PC-3 (cell line): ENCODE data around the gene APOA1. TPM values are rescaled to one million over a fixed set of nuclear protein-coding genes. Genes with fewer than 3 reads are reported as not detected.

Source experiments
- ATAC-seq: fragments of 200-7000 bp; cut with Tn5 transposase; 2 replicates; pipeline ENCODE4 v1.9.1; 2020; ENCODE audit warnings: mild to moderate bottlenecking, moderate library complexity
- BruUV-seq: library from RNA; stranded (reverse); fragments of 400-500 nt; replicated peaks from 2 replicates; lab custom pipeline; 2021; lab: Mats Ljungman, UMichigan
- CTCF ChIA-PET: fragments of 300-600 bp; sonication (Branson Sonifier 250); formaldehyde crosslinking; loops from one replicate; lab custom pipeline; 2022; ENCODE audit warnings: antibody characterized with exemption; lab: Charles Lee
- POLR2A ChIA-PET: fragments of 300-600 bp; sonication (Branson Sonifier 250); formaldehyde crosslinking; loops from one replicate; lab custom pipeline; 2022; ENCODE audit warnings: antibody characterized with exemption; ENCODE audit not compliant: unreplicated experiment; lab: Charles Lee
- DNase-seq: peaks from one replicate; pipeline ENCODE4 v3.0.0-alpha.2; 2015
- H2AFZ ChIP-seq: fragments of 300-600 bp; sonication (generic); 2 replicates; pipeline ENCODE4 v1.6.0; 2016; ENCODE audit warnings: antibody characterized with exemption, low read length
- H3F3A ChIP-seq: fragments of 300-600 bp; sonication (generic); one replicate; pipeline ENCODE4 v1.6.0; 2017; ENCODE audit warnings: antibody characterized with exemption, low read length, control low read depth, mild to moderate bottlenecking; ENCODE audit not compliant: unreplicated experiment
- H3K27ac ChIP-seq: fragments of 300-600 bp; sonication (generic); 2 replicates; pipeline ENCODE4 v1.5.1; 2016; ENCODE audit warnings: mild to moderate bottlenecking, low read length
- H3K27me3 ChIP-seq: fragments of 300-600 bp; sonication (generic); 2 replicates; pipeline ENCODE4 v1.6.1; 2016; ENCODE audit warnings: low read length, mixed read lengths
- H3K36me3 ChIP-seq: fragments of 300-600 bp; sonication (generic); 2 replicates; pipeline ENCODE4 v1.6.1; 2016; ENCODE audit warnings: low read depth, mixed run types, low read length, mixed read lengths
- H3K4me1 ChIP-seq: fragments of 300-600 bp; sonication (generic); 2 replicates; pipeline ENCODE4 v1.5.1; 2016; ENCODE audit warnings: low read length; ENCODE audit not compliant: insufficient read depth
- H3K4me2 ChIP-seq: fragments of 300-600 bp; sonication (generic); 2 replicates; pipeline ENCODE4 v1.6.0; 2016; ENCODE audit warnings: low read length
- H3K4me3 ChIP-seq: fragments of 300-600 bp; sonication (generic); 2 replicates; pipeline ENCODE4 v1.5.1; 2016; ENCODE audit warnings: mild to moderate bottlenecking, low read length, mixed read lengths
- H3K79me2 ChIP-seq: fragments of 300-600 bp; sonication (generic); 2 replicates; pipeline ENCODE4 v1.6.1; 2017; ENCODE audit warnings: low read length, mixed read lengths
- H3K9ac ChIP-seq: fragments of 300-600 bp; sonication (generic); 2 replicates; pipeline ENCODE4 v1.6.0; 2016; ENCODE audit warnings: mild to moderate bottlenecking, low read length
- H3K9me2 ChIP-seq: fragments of 300-600 bp; sonication (generic); replicated peaks from 2 replicates; pipeline ENCODE4 v1.6.1; 2016; ENCODE audit warnings: mixed run types, low read length, mixed read lengths
- H3K9me3 ChIP-seq: fragments of 300-600 bp; sonication (generic); 2 replicates; pipeline ENCODE4 v1.6.1; 2016; ENCODE audit warnings: low read length, mixed read lengths
- H4K20me1 ChIP-seq: fragments of 300-600 bp; sonication (generic); 2 replicates; pipeline ENCODE4 v1.6.1; 2016; ENCODE audit warnings: low read length, mixed read lengths
- EZH2 ChIP-seq: fragments of 300-600 bp; sonication (generic); IDR thresholded peaks from one replicate; pipeline ENCODE4 v1.6.1; 2017; ENCODE audit warnings: antibody characterized with exemption, mild to moderate bottlenecking, low read length; ENCODE audit not compliant: unreplicated experiment
- EZH2phosphoT487 ChIP-seq: fragments of 300-600 bp; sonication (generic); IDR thresholded peaks from 2 replicates; pipeline ENCODE4 v1.6.1; 2018; ENCODE audit warnings: mild to moderate bottlenecking, antibody characterized with exemption, low read length, borderline replicate concordance
- intact Hi-C: fragments of 100-400 bp; cut with micrococcal nuclease; formaldehyde crosslinking; loops from 2 replicates; pipeline ENCODE4 v1.9.0; 2023
- total RNA-seq: library from RNA; depleted of rRNA; stranded (reverse); fragments of >200 nt; gene quantifications from 2 replicates; pipeline ENCODE4 v1.2.3, GENCODE V29; 2014
- TF ChIP-seq, protein P1 (sequence below): fragments of 300-600 bp; sonication (generic); conservative IDR thresholded peaks from 2 replicates; pipeline ENCODE4 v1.5.1; 2017; ENCODE audit warnings: antibody characterized with exemption, low read depth, mild to moderate bottlenecking, low read length

The APOA1 gene
- total RNA-seq, 1 experiment from 2014 or later, result 0.33 TPM

DNA sequence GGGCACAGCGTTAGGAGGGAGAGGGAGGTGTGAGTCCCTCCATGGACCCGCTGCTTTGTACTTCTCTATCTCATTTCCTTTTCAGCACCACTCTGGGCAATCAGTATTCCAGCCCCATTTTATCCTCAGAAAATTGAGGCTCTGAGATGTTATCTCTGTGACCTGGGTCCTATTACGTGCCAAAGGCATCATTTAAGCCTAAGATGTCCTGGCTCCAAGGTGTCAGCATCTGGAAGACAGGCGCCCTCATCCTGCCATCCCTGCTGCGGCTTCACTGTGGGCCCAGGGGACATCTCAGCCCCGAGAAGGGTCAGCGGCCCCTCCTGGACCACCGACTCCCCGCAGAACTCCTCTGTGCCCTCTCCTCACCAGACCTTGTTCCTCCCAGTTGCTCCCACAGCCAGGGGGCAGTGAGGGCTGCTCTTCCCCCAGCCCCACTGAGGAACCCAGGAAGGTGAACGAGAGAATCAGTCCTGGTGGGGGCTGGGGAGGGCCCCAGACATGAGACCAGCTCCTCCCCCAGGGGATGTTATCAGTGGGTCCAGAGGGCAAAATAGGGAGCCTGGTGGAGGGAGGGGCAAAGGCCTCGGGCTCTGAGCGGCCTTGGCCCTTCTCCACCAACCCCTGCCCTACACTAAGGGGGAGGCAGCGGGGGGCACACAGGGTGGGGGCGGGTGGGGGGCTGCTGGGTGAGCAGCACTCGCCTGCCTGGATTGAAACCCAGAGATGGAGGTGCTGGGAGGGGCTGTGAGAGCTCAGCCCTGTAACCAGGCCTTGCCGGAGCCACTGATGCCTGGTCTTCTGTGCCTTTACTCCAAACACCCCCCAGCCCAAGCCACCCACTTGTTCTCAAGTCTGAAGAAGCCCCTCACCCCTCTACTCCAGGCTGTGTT, 8.5 kb downstream of the APOA1 start:
- no TSS peak for BruUV-seq
- Histone ChIP-seq H3K4me3 (no peak overlapping the region), H3K79me2 (no peaks in the 10 kb centered on the region), H3K4me2 (no peak overlapping the region), H3K9me3 (no peaks in the 10 kb centered on the region), H3K27ac (no peak overlapping the region), H3K9ac (no peak overlapping the region), H3K27me3 (no peaks in the 10 kb centered on the region), H3K4me1 (no peaks in the 10 kb centered on the region), H2AFZ (no peak overlapping the region), H4K20me1 (no peaks in the 10 kb centered on the region), H3K36me3 (no peaks in the 10 kb centered on the region), H3K9me2 (no peaks in the 10 kb centered on the region), H3F3A (no peaks in the 10 kb centered on the region)
- POLR2A ChIA-PET, result no interaction called here
- ATAC-seq (no peak), DNase-seq (no peak)
- TF ChIP-seq, protein P1, sequence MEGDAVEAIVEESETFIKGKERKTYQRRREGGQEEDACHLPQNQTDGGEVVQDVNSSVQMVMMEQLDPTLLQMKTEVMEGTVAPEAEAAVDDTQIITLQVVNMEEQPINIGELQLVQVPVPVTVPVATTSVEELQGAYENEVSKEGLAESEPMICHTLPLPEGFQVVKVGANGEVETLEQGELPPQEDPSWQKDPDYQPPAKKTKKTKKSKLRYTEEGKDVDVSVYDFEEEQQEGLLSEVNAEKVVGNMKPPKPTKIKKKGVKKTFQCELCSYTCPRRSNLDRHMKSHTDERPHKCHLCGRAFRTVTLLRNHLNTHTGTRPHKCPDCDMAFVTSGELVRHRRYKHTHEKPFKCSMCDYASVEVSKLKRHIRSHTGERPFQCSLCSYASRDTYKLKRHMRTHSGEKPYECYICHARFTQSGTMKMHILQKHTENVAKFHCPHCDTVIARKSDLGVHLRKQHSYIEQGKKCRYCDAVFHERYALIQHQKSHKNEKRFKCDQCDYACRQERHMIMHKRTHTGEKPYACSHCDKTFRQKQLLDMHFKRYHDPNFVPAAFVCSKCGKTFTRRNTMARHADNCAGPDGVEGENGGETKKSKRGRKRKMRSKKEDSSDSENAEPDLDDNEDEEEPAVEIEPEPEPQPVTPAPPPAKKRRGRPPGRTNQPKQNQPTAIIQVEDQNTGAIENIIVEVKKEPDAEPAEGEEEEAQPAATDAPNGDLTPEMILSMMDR, result no peak
- TF ChIP-seq EZH2 (no peak), EZH2phosphoT487 (no peak)
- CTCF ChIA-PET, result interaction anchor here (0.6 kb wide), 1 partner anchor 41 kb away, joined by 4 read pairs; no protein-coding TSS in a partner anchor
- intact Hi-C loops, result no loop called here

DNA sequence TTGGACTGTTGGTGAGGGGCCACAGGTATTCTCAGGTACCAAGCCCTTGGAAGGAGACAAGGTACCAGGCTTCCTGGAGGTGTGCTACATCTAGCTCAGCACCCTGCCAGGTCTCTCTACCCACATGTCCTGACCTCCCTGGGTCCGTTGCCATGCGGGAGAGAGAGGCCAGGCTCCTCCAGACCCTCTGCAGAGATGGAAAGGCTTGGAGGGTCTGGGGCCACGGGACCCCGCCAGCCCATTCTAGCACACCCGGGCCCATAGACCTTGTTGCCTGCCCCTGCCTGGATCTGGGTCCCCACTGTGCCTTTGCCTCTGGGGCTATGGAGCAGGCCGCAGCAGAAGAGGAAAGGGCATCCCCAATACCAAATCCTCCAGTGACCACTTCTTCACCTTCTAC, 10.0 kb downstream of the APOA1 start:
- Histone ChIP-seq H3K79me2 (no peaks in the 10 kb centered on the region), H3K4me3 (no peak overlapping the region), H3K9me3 (no peaks in the 10 kb centered on the region), H3K9me2 (no peaks in the 10 kb centered on the region), H3K27me3 (no peaks in the 10 kb centered on the region), H3F3A (no peaks in the 10 kb centered on the region), H3K27ac (no peak overlapping the region), H3K36me3 (no peaks in the 10 kb centered on the region), H4K20me1 (no peaks in the 10 kb centered on the region), H3K4me1 (no peaks in the 10 kb centered on the region), H3K9ac (no peak overlapping the region), H3K4me2 (no peak overlapping the region), H2AFZ (no peak overlapping the region)
- TF ChIP-seq, protein P1, result no peak
- TF ChIP-seq EZH2phosphoT487, result no peak
- no peak for TF ChIP-seq EZH2
- ChIA-PET CTCF (no interaction called here), POLR2A (no interaction called here)
- intact Hi-C loops, result no loop called here
- no TSS peak for BruUV-seq
- ATAC-seq, result no peak
- DNase-seq, result no peak
